Fibroblast of lung (primary cell): Measurements from ENCODE around the gene PRPF6. TPM values are rescaled to one million over a fixed set of nuclear protein-coding genes. Genes with fewer than 3 reads are reported as not detected.
"Not testable (repeated sequence)": the region's sequence is repeated elsewhere in the genome, so short reads cannot be mapped to it uniquely, and the experiment has no call there.

ENCODE experiments used
- DNase-seq, 2 donors: peaks; one replicate each; pipeline versions ENCODE4 v3.0.0 to v3.0.0-alpha.2; 2010; ENCODE audit warnings: low read depth in 2 of 2
- H2AFZ ChIP-seq: 2 replicates; pipeline ENCODE4 v1.5.1; 2012; ENCODE audit warnings: low read length, control low read depth, inconsistent platforms
- H3K27ac ChIP-seq: 2 replicates; pipeline ENCODE4 v1.5.1; 2011; ENCODE audit warnings: low read length, control low read depth; ENCODE audit not compliant: insufficient read depth
- H3K27me3 ChIP-seq: 2 replicates; pipeline ENCODE4 v1.5.1; 2011; ENCODE audit warnings: mild to moderate bottlenecking, low read length; ENCODE audit not compliant: control insufficient read depth, insufficient read depth
- H3K36me3 ChIP-seq: 2 replicates; pipeline ENCODE4 v1.5.1; 2011; ENCODE audit warnings: low read length; ENCODE audit not compliant: control insufficient read depth, insufficient read depth
- H3K4me1 ChIP-seq: 2 replicates; pipeline ENCODE4 v1.5.1; 2011; ENCODE audit warnings: low read length; ENCODE audit not compliant: control insufficient read depth, insufficient read depth; ENCODE audit errors: extremely low read depth
- H3K4me2 ChIP-seq: 2 replicates; pipeline ENCODE4 v1.5.1; 2011; ENCODE audit warnings: low read length, control low read depth; ENCODE audit not compliant: insufficient read depth; ENCODE audit errors: extremely low read depth
- H3K4me3 ChIP-seq, 4 experiments: fragments of 200-600 bp in 1 of 4; sonication (generic) in 1 of 4; replicated peaks in 1 of 4; 2 replicates each; pipeline ENCODE4 v1.5.1; 2011 to 2016; ENCODE audit warnings: low read length in 4 of 4, low read depth in 3 of 4, mild to moderate bottlenecking in 3 of 4, control low read depth in 2 of 4, inconsistent platforms in 1 of 4, mixed read lengths in 1 of 4; ENCODE audit not compliant: insufficient read depth in 1 of 4; ENCODE audit errors: control extremely low read depth in 1 of 4
- H3K79me2 ChIP-seq: 2 replicates; pipeline ENCODE4 v1.5.1; 2012; ENCODE audit warnings: mild to moderate bottlenecking, low read length, inconsistent platforms; ENCODE audit not compliant: control insufficient read depth, insufficient read depth
- H3K9ac ChIP-seq: 2 replicates; pipeline ENCODE4 v1.5.1; 2011; ENCODE audit warnings: mild to moderate bottlenecking, low read length, control low read depth; ENCODE audit not compliant: insufficient read depth
- H3K9me3 ChIP-seq: 2 replicates; pipeline ENCODE4 v1.5.1; 2012; ENCODE audit warnings: low read depth, low read length; ENCODE audit not compliant: control insufficient read depth, insufficient read depth
- H4K20me1 ChIP-seq: 2 replicates; pipeline ENCODE4 v1.5.1; 2011; ENCODE audit warnings: low read length; ENCODE audit not compliant: control insufficient read depth, insufficient read depth; ENCODE audit errors: extremely low read depth
- EZH2 ChIP-seq: IDR thresholded peaks from 2 replicates; pipeline ENCODE4 v1.5.1; 2012; ENCODE audit warnings: low read length, control low read depth, mild to moderate bottlenecking; ENCODE audit errors: missing control alignments
- polyA plus RNA-seq, 2 donors: library from polyadenylated mRNA; depleted of rRNA in 1 of 2; stranded (reverse) in 1 of 2; unstranded in 1 of 2; fragments of >200 nt; gene quantifications; 2 replicates each; pipeline ENCODE4 v1.2.1, GENCODE V29; 2011 to 2012; ENCODE audit warnings: missing spikeins in 1 of 2
- total RNA-seq: library from RNA; depleted of rRNA; stranded (reverse); fragments of >200 nt; gene quantifications from 2 replicates; pipeline ENCODE4 v1.2.1, GENCODE V29; 2014
- TF ChIP-seq, protein P1 (sequence below), 2 donors: IDR thresholded peaks in 1 of 2; conservative IDR thresholded peaks in 1 of 2; 1 replicate in 1 of 2; 2 replicates in 1 of 2; pipeline ENCODE4 v1.5.1; 2011 to 2012; ENCODE audit warnings: low read length in 2 of 2, control low read depth in 1 of 2, inconsistent platforms in 1 of 2, low read depth in 1 of 2, mild to moderate bottlenecking in 1 of 2

PRPF6 gene
- total and polyA plus RNA-seq, 2 donors (not counting 1 experiment from before 2014, with no cell fraction given), result 28.2 to 52.0 TPM

DNA sequence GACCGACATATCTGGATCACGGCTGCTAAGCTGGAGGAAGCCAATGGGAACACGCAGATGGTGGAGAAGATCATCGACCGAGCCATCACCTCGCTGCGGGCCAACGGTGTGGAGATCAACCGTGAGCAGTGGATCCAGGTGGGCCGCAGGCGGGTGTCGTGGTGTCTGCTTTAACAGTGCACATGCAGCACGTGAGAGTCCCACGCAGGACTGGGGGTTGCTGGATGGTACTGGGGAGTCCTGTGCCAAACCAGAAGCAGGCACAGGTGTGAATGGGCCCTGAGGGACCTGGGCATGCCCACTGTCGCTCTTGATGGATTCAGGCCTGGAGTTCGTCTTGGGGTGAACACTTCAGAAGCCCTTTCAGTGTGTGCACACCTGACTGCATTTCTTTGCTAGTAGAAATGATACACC lies 30.4 kb downstream of the PRPF6 start:
- H2AFZ ChIP-seq, result no peak overlapping the region
- no peak for DNase-seq
- no peak overlapping the region for H3K4me3 ChIP-seq
- TF ChIP-seq EZH2, result no peak
- TF ChIP-seq, protein P1, sequence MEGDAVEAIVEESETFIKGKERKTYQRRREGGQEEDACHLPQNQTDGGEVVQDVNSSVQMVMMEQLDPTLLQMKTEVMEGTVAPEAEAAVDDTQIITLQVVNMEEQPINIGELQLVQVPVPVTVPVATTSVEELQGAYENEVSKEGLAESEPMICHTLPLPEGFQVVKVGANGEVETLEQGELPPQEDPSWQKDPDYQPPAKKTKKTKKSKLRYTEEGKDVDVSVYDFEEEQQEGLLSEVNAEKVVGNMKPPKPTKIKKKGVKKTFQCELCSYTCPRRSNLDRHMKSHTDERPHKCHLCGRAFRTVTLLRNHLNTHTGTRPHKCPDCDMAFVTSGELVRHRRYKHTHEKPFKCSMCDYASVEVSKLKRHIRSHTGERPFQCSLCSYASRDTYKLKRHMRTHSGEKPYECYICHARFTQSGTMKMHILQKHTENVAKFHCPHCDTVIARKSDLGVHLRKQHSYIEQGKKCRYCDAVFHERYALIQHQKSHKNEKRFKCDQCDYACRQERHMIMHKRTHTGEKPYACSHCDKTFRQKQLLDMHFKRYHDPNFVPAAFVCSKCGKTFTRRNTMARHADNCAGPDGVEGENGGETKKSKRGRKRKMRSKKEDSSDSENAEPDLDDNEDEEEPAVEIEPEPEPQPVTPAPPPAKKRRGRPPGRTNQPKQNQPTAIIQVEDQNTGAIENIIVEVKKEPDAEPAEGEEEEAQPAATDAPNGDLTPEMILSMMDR (conservative IDR thresholded peaks at IDR 0.05 in 1 of 2, IDR thresholded peaks at IDR 0.05 in 1 of 2; ENCODE audit: low read depth in 1 of 2, low read length in 2 of 2), result no peak
- peaks cover 4% of the 10 kb centered on the region for H3K79me2 ChIP-seq
- H3K9me3 ChIP-seq, result no peaks in the 10 kb centered on the region
- no peak overlapping the region for H3K9ac ChIP-seq
- no peak overlapping the region for H3K27ac ChIP-seq
- H3K27me3 ChIP-seq, result no peaks in the 10 kb centered on the region
- peaks cover 22% of the 10 kb centered on the region for H3K36me3 ChIP-seq
- no peak overlapping the region for H3K4me2 ChIP-seq
- H4K20me1 ChIP-seq, result no peaks in the 10 kb centered on the region
- H3K4me1 ChIP-seq, result no peaks in the 10 kb centered on the region

DNA sequence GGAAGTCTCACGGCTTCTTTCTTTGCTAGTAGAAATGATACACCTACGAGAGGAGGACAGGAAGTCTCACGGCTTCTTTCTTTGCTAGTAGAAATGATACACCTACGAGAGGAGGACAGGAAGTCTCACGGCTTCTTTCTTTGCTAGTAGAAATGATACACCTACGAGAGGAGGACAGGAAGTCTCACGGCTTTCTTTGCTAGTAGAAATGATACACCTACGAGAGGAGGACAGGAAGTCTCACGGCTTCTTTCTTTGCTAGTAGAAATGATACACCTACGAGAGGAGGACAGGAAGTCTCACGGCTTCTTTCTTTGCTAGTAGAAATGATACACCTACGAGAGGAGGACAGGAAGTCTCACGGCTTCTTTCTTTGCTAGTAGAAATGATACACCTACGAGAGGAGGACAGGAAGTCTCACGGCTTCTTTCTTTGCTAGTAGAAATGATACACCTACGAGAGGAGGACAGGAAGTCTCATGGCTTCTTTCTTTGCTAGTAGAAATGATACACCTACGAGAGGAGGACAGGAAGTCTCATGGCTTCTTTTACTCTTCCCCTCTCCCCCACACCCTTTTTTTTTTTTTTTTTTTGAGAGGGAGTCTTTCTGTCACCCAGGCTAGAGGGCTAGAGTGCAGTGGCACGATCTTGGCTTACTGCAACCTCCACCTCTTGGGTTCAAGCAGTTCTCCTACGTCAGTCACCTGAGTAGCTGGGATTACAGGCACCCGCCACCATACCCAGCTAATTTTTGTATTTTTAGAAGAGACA lies 31.6 kb downstream of the PRPF6 start:
- H3K9ac ChIP-seq, H3K4me2 ChIP-seq, H3K79me2 ChIP-seq, H3K27ac ChIP-seq, H4K20me1 ChIP-seq, H2AFZ ChIP-seq, H3K27me3 ChIP-seq, H3K4me3 ChIP-seq, H3K9me3 ChIP-seq, H3K4me1 ChIP-seq, DNase-seq: not testable (repeated sequence)
- peaks cover 22% of the 10 kb centered on the region for H3K36me3 ChIP-seq

DNA sequence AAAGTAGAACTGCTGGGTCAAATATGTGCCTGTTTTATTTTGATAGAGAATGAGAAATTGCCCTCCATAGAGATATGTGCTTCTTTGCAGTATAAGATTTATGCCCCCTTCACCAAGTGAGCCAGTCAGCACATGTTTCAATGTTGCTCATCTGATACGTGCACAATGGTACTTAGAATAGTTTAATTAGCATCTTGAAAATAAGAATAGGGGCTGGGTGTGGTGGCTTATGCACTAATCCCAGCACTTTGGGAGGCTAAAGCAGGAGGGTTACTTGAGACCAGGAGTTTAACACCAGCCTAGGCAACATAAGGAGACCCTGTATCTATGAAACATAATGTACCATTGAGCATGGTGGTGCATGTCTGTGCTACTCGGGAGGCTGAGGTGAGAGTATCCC lies 34.7 kb downstream of the PRPF6 start:
- no peak overlapping the region for H3K4me2 ChIP-seq
- H3K9ac ChIP-seq, result no peak overlapping the region
- no peaks in the 10 kb centered on the region for H3K4me1 ChIP-seq
- H3K27me3 ChIP-seq, result no peaks in the 10 kb centered on the region
- no peaks in the 10 kb centered on the region for H3K9me3 ChIP-seq
- no peaks in the 10 kb centered on the region for H4K20me1 ChIP-seq
- DNase-seq, result no peak
- H3K36me3 ChIP-seq, result peaks cover 18% of the 10 kb centered on the region
- TF ChIP-seq EZH2, result no peak
- TF ChIP-seq, protein P1 (conservative IDR thresholded peaks at IDR 0.05 in 1 of 2, IDR thresholded peaks at IDR 0.05 in 1 of 2; ENCODE audit: low read depth in 1 of 2, low read length in 2 of 2), result no peak
- H3K4me3 ChIP-seq, result no peak overlapping the region
- no peak overlapping the region for H3K27ac ChIP-seq
- no peak overlapping the region for H2AFZ ChIP-seq
- H3K79me2 ChIP-seq, result no peaks in the 10 kb centered on the region
